Lower lobe of right lung (tissue), 2 donors: ENCODE measurements around the gene ABTB2. TPM values are rescaled to one million over a fixed set of nuclear protein-coding genes. Genes with fewer than 3 reads are reported as not detected.

Experiments
- ATAC-seq, 2 donors: fragments of 200-7000 bp; cut with Tn5 transposase; one replicate each; pipeline ENCODE4 v1.9.1; 2020 to 2022; ENCODE audit warnings: mild to moderate bottlenecking in 2 of 2, moderate library complexity in 2 of 2
- DNase-seq: peaks from one replicate; pipeline ENCODE4 v3.0.0-alpha.2; 2020
- H3K27ac ChIP-seq: fragments of 200-600 bp; one replicate; pipeline ENCODE4 v1.8.0; 2022
- H3K27me3 ChIP-seq: fragments of 200-600 bp; one replicate; pipeline ENCODE4 v1.8.0; 2022; ENCODE audit warnings: low read depth
- H3K36me3 ChIP-seq: fragments of 200-600 bp; one replicate; pipeline ENCODE4 v1.8.0; 2022; ENCODE audit warnings: mild to moderate bottlenecking
- H3K4me1 ChIP-seq: fragments of 200-600 bp; one replicate; pipeline ENCODE4 v1.8.0; 2022
- H3K4me3 ChIP-seq: fragments of 200-600 bp; one replicate; pipeline ENCODE4 v1.8.0; 2022; ENCODE audit warnings: mild to moderate bottlenecking
- H3K9me3 ChIP-seq: fragments of 200-600 bp; one replicate; pipeline ENCODE4 v1.8.0; 2022
- CTCF ChIP-seq: fragments of 200-600 bp; IDR thresholded peaks from one replicate; pipeline ENCODE4 v1.8.0; 2022; ENCODE audit warnings: antibody characterized with exemption, mild to moderate bottlenecking
- intact Hi-C: fragments of 100-400 bp; cut with DNase I; formaldehyde crosslinking; loops from one replicate; pipeline ENCODE4 v1.11.0; 2022
- total RNA-seq: library from RNA; stranded (reverse); fragmentation: NEBNext Ultra II Directional; extraction: Animal tissue kit (Norgen Biotek cat#: 25700); gene quantifications from one replicate; pipeline ENCODE4 v1.2.1, GENCODE V29; 2021
- donor health status: DM: no; HTN: yes; CAD: no; lungs with severe emphysema.

Gene ABTB2
- total RNA-seq, 1 donor from 2014 or later: 2.7 TPM

GRCh38 chr11:34252651-34253050 lies 105.2 kb downstream of the ABTB2 start:
- DNase-seq (no peak), ATAC-seq (no peak)
- no peaks in the 10 kb centered on the region for H3K27me3 ChIP-seq
- no peaks in the 10 kb centered on the region for H3K36me3 ChIP-seq
- H3K4me1 ChIP-seq: peaks cover 16% of the 10 kb centered on the region
- TF ChIP-seq CTCF: no peak
- H3K9me3 ChIP-seq: no peaks in the 10 kb centered on the region
- H3K27ac ChIP-seq: no peak overlapping the region
- H3K4me3 ChIP-seq: no peak overlapping the region
- intact Hi-C loops: no loop called here

GRCh38 chr11:34252015-34252414 lies 105.8 kb downstream of the ABTB2 start:
- Histone ChIP-seq H3K27me3 (no peaks in the 10 kb centered on the region), H3K4me1 (peaks cover 16% of the 10 kb centered on the region), H3K9me3 (no peaks in the 10 kb centered on the region), H3K27ac (no peak overlapping the region), H3K36me3 (no peaks in the 10 kb centered on the region), H3K4me3 (no peak overlapping the region)
- ATAC-seq: no peak
- no peak for DNase-seq
- TF ChIP-seq CTCF: no peak
- intact Hi-C loops: no loop called here

GRCh38 chr11:34251589-34251980 lies 106.2 kb downstream of the ABTB2 start:
- no peaks in the 10 kb centered on the region for H3K27me3 ChIP-seq
- ATAC-seq: no peak
- intact Hi-C loops: no loop called here
- DNase-seq: no peak
- peak overlapping the region; percentile 29 for H3K4me3 ChIP-seq
- TF ChIP-seq CTCF: no peak
- peaks cover 16% of the 10 kb centered on the region for H3K4me1 ChIP-seq
- no peaks in the 10 kb centered on the region for H3K9me3 ChIP-seq
- H3K27ac ChIP-seq: no peak overlapping the region
- H3K36me3 ChIP-seq: no peaks in the 10 kb centered on the region

GRCh38 chr11:34250732-34251588 lies 106.8 kb downstream of the ABTB2 start:
- no peaks in the 10 kb centered on the region for H3K27me3 ChIP-seq
- no peaks in the 10 kb centered on the region for H3K36me3 ChIP-seq
- H3K4me1 ChIP-seq: peaks cover 16% of the 10 kb centered on the region
- H3K27ac ChIP-seq: no peak overlapping the region
- no peak for TF ChIP-seq CTCF
- no peaks in the 10 kb centered on the region for H3K9me3 ChIP-seq
- H3K4me3 ChIP-seq: peak overlapping the region; percentile 29
- peak; percentile 67 for DNase-seq
- intact Hi-C loops: no loop called here
- ATAC-seq: peak; percentile 87 to 90

- peaks cover 16% of the 10 kb centered on the region for H3K4me1 ChIP-seq
- H3K27ac ChIP-seq: no peak overlapping the region
- intact Hi-C loops: no loop called here
- H3K9me3 ChIP-seq: no peaks in the 10 kb centered on the region
- H3K27me3 ChIP-seq: no peaks in the 10 kb centered on the region
- no peak for DNase-seq
- no peak for TF ChIP-seq CTCF
- H3K36me3 ChIP-seq: no peaks in the 10 kb centered on the region
- no peak for ATAC-seq
- H3K4me3 ChIP-seq: no peak overlapping the region
Measured at GRCh38 chr11:34250211-34250610, 107.6 kb downstream of the ABTB2 start.
